ENCODE results near the gene FSD2.

GRCh38 chr15:82798531-82799166 lies 7.2 kb downstream of the FSD2 start:
- TF ChIP-seq CTCF (conservative IDR thresholded peaks at IDR 0.05) (no peak), ZFX (IDR thresholded peaks at IDR 0.05) (no peak)

Measured in C4-2B (cell line).